HT1080 (cell line): ENCODE results near the gene EIF5A. TPM values are rescaled to one million over a fixed set of nuclear protein-coding genes. Genes with fewer than 3 reads are reported as not detected.

ENCODE experiments used
- DNase-seq: peaks from one replicate; pipeline ENCODE4 v3.0.0-alpha.2; 2015; ENCODE audit warnings: low read depth
- small RNA-seq: library from RNA; depleted of rRNA; stranded (forward); fragments of <200 nt; gene quantifications from one replicate; pipeline ENCODE3, GENCODE V24; 2014
- total RNA-seq: library from RNA; depleted of rRNA; stranded (reverse); fragments of >200 nt; shearing (Covaris generic); gene quantifications from 2 replicates; pipeline ENCODE4 v1.2.3, GENCODE V29; 2014; rRNA removed

The EIF5A gene
- total RNA-seq, 1 experiment from 2014 or later: 1,578 TPM

DNA sequence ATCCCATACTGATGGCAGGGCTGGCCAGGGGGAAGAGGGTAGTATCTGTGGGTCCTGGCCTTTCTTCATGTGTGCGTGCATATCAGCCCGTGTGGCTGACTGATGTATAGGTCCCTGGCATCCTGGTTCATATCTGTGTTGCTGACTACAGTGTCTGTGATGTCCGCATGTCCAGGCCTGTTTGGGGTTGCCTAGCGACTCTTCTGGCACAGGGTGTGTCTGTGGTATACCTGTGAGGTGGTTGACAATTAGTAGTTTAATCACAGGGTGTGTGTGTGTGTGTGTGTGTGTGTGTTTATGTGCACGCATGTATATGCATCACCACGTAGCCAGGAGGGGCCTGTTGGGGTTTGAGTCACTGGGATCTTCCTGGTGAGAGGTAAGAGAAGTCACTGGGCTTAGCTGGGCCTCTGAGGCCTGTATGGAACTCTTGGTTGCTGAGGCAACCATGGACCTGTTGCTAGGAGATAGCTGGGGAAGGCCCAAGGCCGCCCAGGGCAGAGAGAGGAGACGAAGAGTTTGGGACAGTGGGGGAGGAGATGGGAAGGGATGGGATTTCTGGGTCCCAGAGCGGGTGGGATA, 46.9 kb downstream of the EIF5A start:
- DNase-seq: peak; percentile 48

DNA sequence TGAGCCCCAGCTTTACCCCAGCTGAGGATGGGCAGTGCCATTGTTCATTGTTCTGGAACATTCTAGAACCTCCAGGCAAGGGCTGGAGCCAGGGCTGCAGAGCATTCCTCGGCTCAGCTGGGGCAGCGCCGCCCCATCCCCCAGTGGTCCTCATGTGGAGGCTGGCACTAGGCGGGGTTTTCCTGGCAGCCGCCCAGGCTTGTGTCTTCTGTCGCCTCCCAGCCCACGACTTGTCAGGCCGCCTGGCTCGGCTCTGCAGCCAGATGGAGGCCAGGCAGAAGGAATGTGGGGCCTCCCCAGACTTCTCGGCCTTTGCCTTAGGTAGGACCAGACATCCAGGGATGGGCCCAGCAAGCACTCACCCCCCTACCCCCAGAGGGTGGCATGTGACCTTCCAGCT, 47.6 kb downstream of the EIF5A start, which contains the start of gene TMEM95:
TMEM95 (plus strand) TSS at position 104 of the 400 bp plus-strand sequence; CDS start at position 153, 49 bp downstream.
- no peak for DNase-seq

DNA sequence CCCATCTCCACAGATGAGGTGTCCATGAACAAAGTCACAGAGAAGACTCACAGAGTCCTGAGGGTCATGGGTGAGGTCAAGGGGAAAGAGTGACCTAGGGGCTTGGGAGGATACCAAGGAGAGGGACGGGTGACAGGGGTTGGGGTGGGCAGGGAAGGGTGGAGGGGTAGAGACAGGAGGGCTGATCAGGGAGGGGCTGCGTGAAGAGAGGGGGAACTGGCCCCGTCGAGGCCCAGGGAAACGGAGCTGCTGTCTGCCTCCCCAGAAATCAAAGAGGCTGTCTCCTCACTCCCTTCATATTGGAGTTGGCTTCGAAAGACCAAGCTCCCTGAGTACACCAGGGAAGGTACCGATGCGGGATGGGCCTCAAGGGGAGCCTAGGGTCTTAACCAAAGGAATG, 48.1 kb downstream of the EIF5A start:
- no peak for DNase-seq

DNA sequence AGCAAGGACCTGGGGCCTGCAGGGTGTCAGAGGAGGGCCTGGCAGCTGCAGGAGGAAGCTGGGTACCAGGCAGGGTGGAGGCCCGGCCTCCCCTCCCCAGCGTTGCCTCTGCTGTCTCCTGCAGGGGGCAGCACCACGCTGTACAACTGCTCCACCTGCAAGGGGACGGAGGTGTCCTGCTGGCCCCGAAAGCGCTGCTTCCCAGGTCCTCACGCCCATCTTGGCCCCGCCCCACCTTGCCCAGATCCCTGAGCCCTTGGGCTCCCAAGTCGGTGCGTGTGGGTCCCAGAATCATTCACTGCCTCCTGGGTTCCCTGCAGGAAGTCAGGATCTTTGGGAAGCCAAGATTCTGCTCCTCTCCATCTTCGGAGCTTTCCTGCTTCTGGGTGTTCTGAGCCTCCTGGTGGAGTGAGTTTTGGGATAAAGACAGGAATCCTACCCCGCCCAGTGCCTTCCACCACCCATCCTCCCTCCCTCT, 48.7 kb downstream of the EIF5A start:
- peak; percentile 75 for DNase-seq

DNA sequence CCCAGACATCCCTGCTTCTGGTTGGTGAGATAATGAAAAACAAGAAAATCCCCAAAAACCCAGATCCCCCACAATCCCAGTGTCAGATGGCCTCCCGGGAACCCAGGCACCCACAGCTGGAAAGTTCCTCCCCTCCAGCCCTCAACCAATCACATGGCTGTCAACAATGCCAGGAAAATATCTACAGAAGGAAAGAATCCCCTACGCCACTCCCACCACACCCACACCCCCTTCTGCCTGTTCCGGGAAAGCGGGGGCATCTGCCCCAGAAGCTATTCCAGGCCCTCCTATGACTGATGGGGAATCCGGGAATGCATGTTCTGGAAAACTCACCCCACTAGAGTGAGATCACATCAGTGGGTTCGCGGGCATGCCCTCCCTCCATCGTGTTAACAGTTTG, 49.3 kb downstream of the EIF5A start:
- no peak for DNase-seq

DNA sequence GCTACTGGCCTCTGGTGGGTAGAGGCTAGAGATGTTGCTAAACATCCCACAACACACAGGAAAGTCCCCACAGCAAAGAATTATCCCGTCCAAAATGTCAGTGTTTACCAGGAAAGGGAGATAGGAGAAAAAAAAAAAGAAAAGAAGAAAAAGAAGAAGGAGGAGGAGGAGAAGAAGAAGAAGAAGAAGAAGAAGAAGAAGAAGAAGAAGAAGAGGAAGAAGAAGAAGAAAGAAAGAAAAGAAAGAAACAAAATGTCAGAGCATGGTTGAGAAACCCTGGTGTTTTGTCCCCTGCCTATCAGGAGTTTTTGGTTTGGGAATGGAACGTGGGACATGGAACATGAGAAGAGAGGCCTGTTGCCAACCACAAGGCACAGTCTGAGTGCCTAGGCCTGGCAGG, 50.0 kb downstream of the EIF5A start:
- no peak for DNase-seq

DNA sequence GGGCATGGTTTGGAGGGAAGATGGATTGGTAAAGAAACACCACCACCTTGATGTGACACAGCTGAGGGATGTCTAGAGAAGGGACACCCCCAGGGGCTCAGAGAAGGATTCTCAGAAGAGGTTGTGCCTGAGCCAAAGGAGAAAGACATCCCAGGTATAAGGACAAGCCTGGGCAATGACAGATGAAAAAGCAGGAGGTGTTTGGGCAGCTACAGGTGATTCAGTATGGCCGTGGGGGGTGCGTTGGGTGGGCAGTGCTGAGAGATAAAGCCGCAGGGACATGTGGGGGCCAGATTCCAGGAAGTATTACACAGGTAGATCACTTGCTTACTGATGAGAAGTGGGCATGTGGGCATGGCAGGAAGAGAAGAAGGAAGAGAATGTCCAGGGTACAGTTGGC, 54.5 kb downstream of the EIF5A start:
- no peak for DNase-seq

Small RNA genes lying within 50 kb of the gene (small RNA-seq; reads per million reads assigned to genes)
- gene AC026954.2 (not detected), gene RF00019 (not detected)

Other genes with a start within 250 kb of the EIF5A start
- not detected in 2 replicates for gene CLEC10A, start 227.4 kb upstream of the EIF5A start, total RNA-seq
- not detected in 2 replicates for gene ASGR2, start 192.8 kb upstream of the EIF5A start, total RNA-seq
- 2.8 and 4.0 TPM in 2 replicates for gene ASGR1, start 128.3 kb upstream of the EIF5A start, total RNA-seq
- 11.3 and 14.2 TPM in 2 replicates for gene DLG4, start 87.8 kb upstream of the EIF5A start, total RNA-seq
- 317 and 327 TPM in 2 replicates for gene ACADVL, start 87.7 kb upstream of the EIF5A start, total RNA-seq
- 45.2 and 57.0 TPM in 2 replicates for gene DVL2, start 73.1 kb upstream of the EIF5A start, total RNA-seq
- gene PHF23, start 68.2 kb upstream of the EIF5A start, total RNA-seq: 94.0 and 115 TPM in 2 replicates
- gene GABARAP, start 65.2 kb upstream of the EIF5A start, total RNA-seq: 191 and 331 TPM in 2 replicates
- 43.6 and 79.9 TPM in 2 replicates for gene CTDNEP1, start 55.9 kb upstream of the EIF5A start, total RNA-seq
- 68.1 and 78.2 TPM in 2 replicates for gene ELP5, start 55.4 kb upstream of the EIF5A start, total RNA-seq
- gene CLDN7, start 45.1 kb upstream of the EIF5A start, total RNA-seq: not detected in 2 replicates
- 0.03 TPM in 1 of 2 replicates, not detected in the other for gene SLC2A4, start 25.9 kb upstream of the EIF5A start, total RNA-seq
- gene YBX2, start 13.0 kb upstream of the EIF5A start, total RNA-seq: not detected in 2 replicates
- 125 and 135 TPM in 2 replicates for gene GPS2, start 7.7 kb downstream of the EIF5A start, total RNA-seq
- 20.7 TPM in 2 replicates for gene NEURL4, start 21.7 kb downstream of the EIF5A start, total RNA-seq
- gene ACAP1, start 28.9 kb downstream of the EIF5A start, total RNA-seq: 0.90 and 2.2 TPM in 2 replicates
- 4.7 and 5.8 TPM in 2 replicates for gene KCTD11, start 44.5 kb downstream of the EIF5A start, total RNA-seq
- gene TMEM95, start 47.5 kb downstream of the EIF5A start, total RNA-seq: not detected in 2 replicates
- gene TNK1, start 73.5 kb downstream of the EIF5A start, total RNA-seq: 0.24 TPM in 1 of 2 replicates, not detected in the other
- gene PLSCR3, start 86.9 kb downstream of the EIF5A start, total RNA-seq: 31.7 and 36.7 TPM in 2 replicates
- gene TMEM256, start 96.5 kb downstream of the EIF5A start, total RNA-seq: 54.1 and 72.6 TPM in 2 replicates
- gene NLGN2, start 100.2 kb downstream of the EIF5A start, total RNA-seq: 6.1 and 7.4 TPM in 2 replicates
- gene SPEM1, start 112.7 kb downstream of the EIF5A start, total RNA-seq: not detected in 2 replicates
- not detected in 2 replicates for gene SPEM2, start 118.0 kb downstream of the EIF5A start, total RNA-seq
- gene SPEM3, start 121.2 kb downstream of the EIF5A start, total RNA-seq: not detected in 2 replicates
- 0.23 and 0.43 TPM in 2 replicates for gene TMEM102, start 127.8 kb downstream of the EIF5A start, total RNA-seq
- 0.23 and 0.37 TPM in 2 replicates for gene FGF11, start 131.9 kb downstream of the EIF5A start, total RNA-seq
- 6.0 and 7.9 TPM in 2 replicates for gene CHRNB1, start 137.4 kb downstream of the EIF5A start, total RNA-seq
- gene ZBTB4, start 172.0 kb downstream of the EIF5A start, total RNA-seq: 13.1 and 18.1 TPM in 2 replicates
- not detected in 2 replicates for gene SLC35G6, start 173.8 kb downstream of the EIF5A start, total RNA-seq
- gene POLR2A, start 176.7 kb downstream of the EIF5A start, total RNA-seq: 43.4 and 44.6 TPM in 2 replicates
- 3.2 and 5.6 TPM in 2 replicates for gene TNFSF12, start 241.4 kb downstream of the EIF5A start, total RNA-seq